ENCODE data around the gene ZMIZ1. TPM values are rescaled to one million over a fixed set of nuclear protein-coding genes. Genes with fewer than 3 reads are reported as not detected.

Gene ZMIZ1
- total RNA-seq, 1 donor from 2014 or later: 80.4 TPM

DNA sequence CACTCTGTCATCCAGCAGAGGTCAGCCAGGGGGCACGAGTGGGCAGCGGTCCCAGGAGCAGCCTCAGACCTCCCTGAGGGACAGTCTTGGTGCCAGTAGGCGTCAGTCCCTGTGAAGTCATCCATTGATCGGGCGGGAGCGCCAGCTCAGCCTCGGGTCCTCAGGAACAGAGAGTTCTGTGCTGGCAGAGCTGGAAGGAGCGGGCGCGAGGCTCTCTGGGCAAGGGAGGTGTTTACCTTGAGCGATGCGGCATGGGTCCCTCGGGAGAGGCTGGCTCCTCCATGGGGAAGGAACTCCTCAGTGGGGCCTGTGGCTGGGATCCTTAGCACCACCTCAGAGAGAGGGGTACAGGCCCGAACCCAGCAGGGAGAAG lies 177.4 kb downstream of the ZMIZ1 start:
- Mint-ChIP-seq H3K36me3 (ENCODE audit: low read depth) (peaks cover 33% of the 10 kb centered on the region), H3K27ac (peak overlapping the region; percentile 95), H3K9me3 (no peaks in the 10 kb centered on the region), H3K4me1 (ENCODE audit: low read depth) (peaks cover 70% of the 10 kb centered on the region), H3K4me3 (ENCODE audit: low read depth) (peak overlapping the region; percentile 94), H3K27me3 (ENCODE audit: low read depth) (no peaks in the 10 kb centered on the region)
- DNase-seq (ENCODE audit: low spot score): no peak
- intact Hi-C loops (cut with micrococcal nuclease): loop anchor here (5.0 kb wide), 2 partner anchors 109 to 179 kb away; partner anchors contain the start of gene ZMIZ1

DNA sequence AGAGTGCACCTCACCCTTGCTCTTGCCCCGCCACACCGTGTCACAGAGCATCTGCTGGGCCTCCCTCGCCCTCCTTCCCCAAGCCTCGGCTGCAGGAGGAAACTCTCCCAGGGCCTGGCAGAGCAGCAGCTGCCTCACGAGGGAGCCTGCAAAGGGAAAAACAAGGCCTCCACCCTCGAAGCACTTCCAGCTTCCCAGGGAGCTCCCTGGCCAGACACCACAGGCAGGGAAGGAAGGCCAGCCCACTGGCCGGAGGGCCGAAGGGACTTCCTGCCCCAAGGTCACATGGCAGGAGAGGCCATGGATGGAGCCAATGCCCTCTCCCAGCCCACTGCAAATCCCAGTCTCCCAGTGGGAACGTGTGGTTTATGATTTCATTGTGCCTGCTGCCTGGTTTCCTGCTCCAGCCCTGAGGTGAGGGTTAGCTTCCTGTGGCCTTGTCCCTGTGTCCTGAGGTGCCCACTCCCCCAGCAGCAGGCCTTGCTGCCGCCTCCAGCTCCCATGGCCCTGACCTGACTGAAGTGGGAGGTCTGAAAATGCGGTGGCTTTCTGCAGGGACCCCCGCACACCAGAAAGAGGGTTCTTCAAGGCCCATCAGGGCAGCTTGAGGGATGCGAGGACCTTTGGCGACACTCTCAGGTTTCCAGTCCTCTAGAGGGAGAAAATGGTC lies 178.0 kb downstream of the ZMIZ1 start:
- peak overlapping the region; percentile 92 for H3K27ac Mint-ChIP-seq
- intact Hi-C loops (cut with micrococcal nuclease): loop anchor here (1.0 to 5.0 kb wide), 4 partner anchors 39 to 199 kb away; partner anchors contain the start of genes ZCCHC24 and ZMIZ1
- H3K9me3 Mint-ChIP-seq: no peaks in the 10 kb centered on the region
- peaks cover 69% of the 10 kb centered on the region for H3K4me1 Mint-ChIP-seq (ENCODE audit: low read depth)
- H3K27me3 Mint-ChIP-seq (ENCODE audit: low read depth): no peaks in the 10 kb centered on the region
- no peak for DNase-seq (ENCODE audit: low spot score)
- peak overlapping the region; percentile 53 for H3K4me3 Mint-ChIP-seq (ENCODE audit: low read depth)
- peaks cover 33% of the 10 kb centered on the region for H3K36me3 Mint-ChIP-seq (ENCODE audit: low read depth)

DNA sequence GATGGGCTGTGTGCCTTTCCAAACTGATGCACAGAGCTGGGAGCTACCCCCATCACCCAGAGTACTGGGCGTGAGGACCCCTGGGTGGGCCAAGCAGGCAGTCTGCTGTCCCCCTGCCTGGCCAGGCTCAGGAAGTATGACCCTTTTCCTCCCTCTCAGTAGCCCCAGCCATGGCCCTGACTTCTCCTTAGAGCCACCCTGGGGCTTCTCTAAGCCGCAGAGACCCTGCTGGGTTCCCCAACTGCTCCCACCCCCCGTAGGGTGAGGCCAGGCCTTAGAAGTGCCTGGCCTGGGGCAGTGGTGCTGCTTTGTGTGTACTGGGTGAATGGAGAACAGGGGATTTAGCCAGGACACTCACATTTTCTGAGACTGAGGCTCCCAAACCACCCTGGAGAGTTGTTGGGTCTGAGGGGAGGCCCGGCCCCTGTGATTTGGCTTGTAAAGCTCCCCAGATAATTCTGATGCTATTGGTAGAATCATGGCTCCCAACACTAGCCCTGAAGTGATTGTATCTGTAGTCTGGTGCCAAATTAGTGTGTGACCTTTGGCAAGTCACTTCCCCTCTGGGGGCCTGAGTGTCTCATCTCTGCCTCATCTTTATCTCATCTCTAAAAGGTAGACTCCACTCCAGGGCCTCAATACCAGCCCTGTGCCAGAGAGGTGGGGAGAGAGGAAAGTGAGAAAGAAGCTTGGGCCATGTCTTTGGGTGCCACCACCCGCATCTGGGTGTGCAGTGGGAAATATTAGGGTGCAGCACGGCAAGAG lies 178.8 kb downstream of the ZMIZ1 start:
- intact Hi-C loops (cut with micrococcal nuclease): loop anchor here (1.0 to 5.0 kb wide), 5 partner anchors 19 to 198 kb away; partner anchors contain the start of genes ZCCHC24 and ZMIZ1
- DNase-seq (ENCODE audit: low spot score): no peak
- Mint-ChIP-seq H3K9me3 (no peaks in the 10 kb centered on the region), H3K4me1 (ENCODE audit: low read depth) (peaks cover 67% of the 10 kb centered on the region), H3K4me3 (ENCODE audit: low read depth) (peak overlapping the region; percentile 78), H3K36me3 (ENCODE audit: low read depth) (peaks cover 33% of the 10 kb centered on the region), H3K27ac (peak overlapping the region; percentile 92), H3K27me3 (ENCODE audit: low read depth) (no peaks in the 10 kb centered on the region)

DNA sequence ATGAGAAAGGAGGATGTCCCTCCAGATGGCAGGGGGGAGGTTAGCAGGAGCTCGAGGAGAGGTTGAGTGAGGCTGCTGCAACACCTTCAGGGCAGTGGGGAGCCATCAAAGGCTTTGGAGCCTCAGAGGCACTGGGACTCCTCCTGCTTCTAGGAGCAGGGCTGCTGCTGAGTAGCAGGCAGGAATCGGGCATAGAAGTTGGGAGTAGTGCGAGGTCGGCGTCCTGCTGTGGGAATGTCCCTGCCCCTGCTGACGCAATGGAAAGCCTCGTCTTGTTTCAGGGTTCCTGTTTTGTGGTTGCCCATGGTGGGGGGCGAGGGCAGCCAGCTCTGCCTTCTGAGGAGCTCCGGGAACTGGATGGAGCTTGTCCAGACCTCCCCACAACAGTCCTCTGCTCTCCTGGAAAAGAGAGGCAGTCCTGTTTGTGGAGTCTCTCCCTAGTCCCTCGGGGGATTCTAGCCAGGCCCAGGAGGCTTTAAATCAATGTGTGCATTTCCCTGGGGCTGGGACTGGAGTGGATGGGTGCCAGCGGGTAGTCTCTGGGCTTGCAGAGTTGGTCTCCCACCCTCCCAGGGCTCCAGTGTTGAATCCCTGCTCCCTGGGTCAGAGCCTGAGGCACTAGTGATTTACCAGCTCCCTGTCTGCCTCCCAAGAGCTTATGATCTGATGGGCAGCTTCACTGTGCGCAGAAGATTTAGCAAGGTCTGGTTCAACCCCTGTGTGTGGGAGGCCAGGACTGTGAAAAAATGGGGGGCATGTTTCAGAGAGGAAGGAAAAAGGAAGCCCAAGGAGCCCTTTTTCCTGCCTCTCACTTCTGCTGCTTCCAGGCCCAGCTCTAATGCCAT lies 179.8 kb downstream of the ZMIZ1 start:
- peaks cover 67% of the 10 kb centered on the region for H3K4me1 Mint-ChIP-seq (ENCODE audit: low read depth)
- H3K9me3 Mint-ChIP-seq: no peaks in the 10 kb centered on the region

DNA sequence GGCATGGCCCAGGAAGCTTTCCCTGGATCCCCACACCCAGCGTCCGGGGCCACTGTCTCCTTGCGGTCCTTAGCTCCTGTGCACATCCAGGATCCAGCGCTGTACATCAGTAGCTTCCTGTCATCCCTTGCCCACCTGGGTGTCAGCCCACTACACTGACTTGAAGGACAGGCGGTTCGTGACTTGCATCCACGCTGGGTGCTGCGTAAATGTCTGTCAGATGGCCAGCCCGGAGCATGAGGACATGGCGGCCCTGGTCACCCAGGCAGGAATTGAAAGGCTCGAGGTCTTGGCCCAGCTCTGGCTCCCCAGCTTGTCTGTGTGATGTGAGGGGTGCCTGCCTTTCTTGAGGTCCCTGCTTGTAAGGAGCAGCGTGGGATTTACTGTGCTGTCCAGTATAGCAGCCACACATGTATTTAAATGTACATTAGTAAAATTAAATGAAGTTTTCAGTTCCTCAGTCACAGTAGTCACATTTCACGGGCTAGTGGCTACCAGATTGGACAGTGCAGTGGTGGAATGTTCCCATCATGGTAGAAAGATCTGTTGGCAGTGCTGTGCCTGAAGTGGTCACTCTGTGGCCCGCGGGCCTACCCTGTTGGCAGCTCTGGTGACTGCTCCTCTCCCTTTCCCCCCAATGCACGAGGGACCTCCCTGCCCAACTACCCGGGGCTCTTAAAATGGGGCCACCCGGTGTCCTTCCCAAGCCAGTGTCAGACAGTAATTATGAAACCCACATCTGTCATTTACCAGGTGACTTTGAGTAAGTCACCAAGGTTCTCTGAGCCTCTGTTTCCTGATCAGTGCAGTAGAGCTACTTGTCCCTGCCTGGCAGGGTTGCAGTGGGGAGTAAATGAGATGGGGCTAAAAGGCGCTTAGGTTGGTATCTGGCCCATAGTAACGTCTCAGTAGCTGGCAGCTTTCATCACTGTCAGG lies 180.7 kb downstream of the ZMIZ1 start:
- Mint-ChIP-seq H3K9me3 (no peaks in the 10 kb centered on the region), H3K4me3 (ENCODE audit: low read depth) (peak overlapping the region; percentile 43), H3K27me3 (ENCODE audit: low read depth) (no peaks in the 10 kb centered on the region), H3K27ac (peak overlapping the region; percentile 81), H3K4me1 (ENCODE audit: low read depth) (peaks cover 62% of the 10 kb centered on the region), H3K36me3 (ENCODE audit: low read depth) (peaks cover 25% of the 10 kb centered on the region)
- no peak for DNase-seq (ENCODE audit: low spot score)
- intact Hi-C loops (cut with micrococcal nuclease): loop anchor here (5.0 kb wide), 2 partner anchors 112 to 182 kb away; partner anchors contain the start of gene ZMIZ1

More for the DNA sequence above, 179.8 kb downstream of the ZMIZ1 start:
- Mint-ChIP-seq H3K4me3 (ENCODE audit: low read depth) (peak overlapping the region; percentile 78), H3K36me3 (ENCODE audit: low read depth) (peaks cover 33% of the 10 kb centered on the region), H3K27me3 (ENCODE audit: low read depth) (no peaks in the 10 kb centered on the region), H3K27ac (peak overlapping the region; percentile 92)
- no peak for DNase-seq (ENCODE audit: low spot score)
- intact Hi-C loops (cut with micrococcal nuclease): loop anchor here (1.0 to 5.0 kb wide), 3 partner anchors 18 to 181 kb away; partner anchors contain the start of gene ZMIZ1

DNA sequence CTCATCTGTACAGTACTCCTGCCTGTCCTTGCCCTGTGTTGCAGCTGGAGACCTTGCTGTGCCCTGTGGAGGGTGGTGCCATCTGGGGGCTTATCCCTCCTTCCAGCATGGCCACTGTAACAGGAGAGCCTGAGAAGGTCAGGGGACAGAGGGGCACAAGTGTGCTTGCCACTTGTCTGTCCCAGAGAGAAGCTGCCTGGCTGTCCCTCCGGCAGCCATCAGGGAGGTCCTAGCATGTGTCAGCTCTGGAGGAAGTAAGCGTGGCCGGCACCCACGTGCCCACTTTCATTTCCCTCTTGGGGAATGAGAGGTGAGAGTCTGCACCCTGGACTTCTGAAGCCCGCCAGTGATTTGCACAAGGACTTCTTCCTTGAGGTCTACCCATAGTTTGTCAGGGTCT lies 181.5 kb downstream of the ZMIZ1 start:
- no peaks in the 10 kb centered on the region for H3K27me3 Mint-ChIP-seq (ENCODE audit: low read depth)
- intact Hi-C loops (cut with micrococcal nuclease): no loop called here
- peak overlapping the region; percentile 57 for H3K27ac Mint-ChIP-seq
- peaks cover 17% of the 10 kb centered on the region for H3K36me3 Mint-ChIP-seq (ENCODE audit: low read depth)
- peak overlapping the region; percentile 10 for H3K4me3 Mint-ChIP-seq (ENCODE audit: low read depth)
- H3K9me3 Mint-ChIP-seq: no peaks in the 10 kb centered on the region
- peaks cover 54% of the 10 kb centered on the region for H3K4me1 Mint-ChIP-seq (ENCODE audit: low read depth)
- DNase-seq (ENCODE audit: low spot score): no peak

DNA sequence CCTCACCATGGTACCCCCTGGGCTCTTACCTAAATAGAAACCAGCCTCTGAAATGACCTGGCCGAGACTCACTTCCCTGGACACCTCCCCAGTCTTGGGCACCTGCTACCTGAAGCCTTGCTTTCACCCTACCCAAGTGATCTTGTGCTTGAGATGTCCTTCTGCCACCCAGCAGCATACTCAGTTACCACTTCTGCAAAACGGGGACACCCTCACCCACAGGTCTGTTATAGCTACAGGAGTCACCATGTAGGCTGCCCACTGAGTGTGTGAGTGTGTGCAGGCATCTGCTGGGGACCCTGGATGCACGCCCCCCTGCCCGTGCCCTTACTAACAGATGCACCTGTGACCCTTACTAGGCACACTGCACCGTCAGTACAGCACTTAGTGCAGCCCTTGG lies 183.7 kb downstream of the ZMIZ1 start:
- intact Hi-C loops (cut with micrococcal nuclease): no loop called here
- Mint-ChIP-seq H3K4me1 (ENCODE audit: low read depth) (peaks cover 44% of the 10 kb centered on the region), H3K4me3 (ENCODE audit: low read depth) (no peak overlapping the region), H3K27me3 (ENCODE audit: low read depth) (no peaks in the 10 kb centered on the region), H3K9me3 (no peaks in the 10 kb centered on the region), H3K36me3 (ENCODE audit: low read depth) (peaks cover 3% of the 10 kb centered on the region), H3K27ac (no peak overlapping the region)
- no peak for DNase-seq (ENCODE audit: low spot score)

DNA sequence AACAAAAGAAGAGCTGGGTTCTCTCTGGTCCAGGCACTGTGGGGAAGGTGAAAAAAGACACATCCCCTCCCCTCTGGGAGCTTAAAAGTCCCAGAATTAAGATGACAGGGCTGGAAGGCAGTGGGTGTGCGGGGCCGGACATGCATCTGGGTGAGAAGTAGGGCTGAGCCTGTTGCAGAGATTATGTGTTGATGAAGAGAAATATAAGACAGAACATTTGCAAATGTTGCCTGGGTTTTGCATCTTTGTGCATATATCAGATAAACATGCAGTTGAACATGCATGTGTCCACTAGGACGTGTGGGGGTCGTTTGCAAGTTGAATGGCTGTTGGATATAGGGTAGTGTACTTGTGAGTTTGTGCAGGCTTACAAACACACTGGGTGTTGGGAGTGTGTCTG lies 184.2 kb downstream of the ZMIZ1 start:
- Mint-ChIP-seq H3K27ac (no peak overlapping the region), H3K4me1 (ENCODE audit: low read depth) (peaks cover 41% of the 10 kb centered on the region), H3K36me3 (ENCODE audit: low read depth) (peaks cover under 1% of the 10 kb centered on the region), H3K4me3 (ENCODE audit: low read depth) (no peak overlapping the region), H3K9me3 (no peaks in the 10 kb centered on the region), H3K27me3 (ENCODE audit: low read depth) (no peaks in the 10 kb centered on the region)
- intact Hi-C loops (cut with micrococcal nuclease): no loop called here
- no peak for DNase-seq (ENCODE audit: low spot score)

DNA sequence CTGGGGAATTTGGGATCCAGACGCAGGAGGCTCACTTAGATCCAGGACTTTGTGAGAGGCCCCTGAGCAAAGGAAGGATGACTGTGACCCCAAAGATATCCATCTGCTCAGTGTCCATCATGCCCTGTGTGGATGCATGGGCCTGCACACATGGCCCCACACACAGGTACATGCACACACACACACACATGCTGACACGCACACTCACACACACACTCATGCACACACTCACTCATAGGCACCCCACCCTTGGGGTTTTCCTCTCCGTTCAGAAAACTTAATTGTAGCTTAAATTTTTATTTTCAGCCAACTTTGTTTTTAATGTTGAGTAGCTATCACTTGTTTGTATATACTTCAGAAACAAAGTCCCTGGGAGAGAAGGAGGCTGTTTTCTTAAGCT lies 184.9 kb downstream of the ZMIZ1 start:
- no peaks in the 10 kb centered on the region for H3K36me3 Mint-ChIP-seq (ENCODE audit: low read depth)
- no peaks in the 10 kb centered on the region for H3K9me3 Mint-ChIP-seq
- H3K27me3 Mint-ChIP-seq (ENCODE audit: low read depth): no peaks in the 10 kb centered on the region
- peaks cover 39% of the 10 kb centered on the region for H3K4me1 Mint-ChIP-seq (ENCODE audit: low read depth)
- H3K27ac Mint-ChIP-seq: no peak overlapping the region
- H3K4me3 Mint-ChIP-seq (ENCODE audit: low read depth): no peak overlapping the region
- DNase-seq (ENCODE audit: low spot score): no peak
- intact Hi-C loops (cut with micrococcal nuclease): no loop called here

DNA sequence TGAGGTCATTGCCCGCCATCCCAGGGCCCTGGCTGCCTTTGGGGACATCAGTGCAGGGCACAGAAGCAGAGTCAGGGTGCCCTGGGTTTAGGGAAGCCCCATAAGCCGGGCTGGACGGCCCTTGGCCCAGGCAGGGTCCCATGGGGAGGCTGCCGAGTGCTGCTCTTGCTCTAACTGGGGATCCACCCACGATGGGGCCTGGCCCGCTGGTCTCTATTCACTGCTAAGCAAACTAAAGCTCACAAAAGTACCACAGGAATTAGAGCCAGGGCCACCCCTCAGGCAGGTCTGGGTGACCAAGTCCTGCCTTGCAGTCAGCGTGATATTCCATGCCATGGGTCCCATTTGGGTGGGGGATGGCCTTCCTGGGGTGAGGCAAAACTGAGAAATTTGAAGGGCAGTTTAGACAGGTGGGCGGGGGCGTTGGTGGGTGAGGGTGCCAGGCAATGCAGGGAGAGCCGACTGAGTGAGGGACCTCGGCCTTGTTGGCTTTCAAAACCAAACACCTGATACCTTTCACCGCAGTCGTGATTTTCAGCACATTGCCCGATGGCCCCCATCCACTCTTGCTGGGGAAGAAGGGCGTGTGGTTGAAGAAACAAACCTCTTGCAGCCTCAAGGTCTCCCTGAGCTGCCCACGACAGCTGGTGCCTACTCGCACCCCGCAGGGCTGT lies 185.7 kb downstream of the ZMIZ1 start:
- Mint-ChIP-seq H3K9me3 (no peaks in the 10 kb centered on the region), H3K36me3 (ENCODE audit: low read depth) (no peaks in the 10 kb centered on the region), H3K27me3 (ENCODE audit: low read depth) (no peaks in the 10 kb centered on the region), H3K27ac (no peak overlapping the region), H3K4me3 (ENCODE audit: low read depth) (no peak overlapping the region), H3K4me1 (ENCODE audit: low read depth) (peaks cover 38% of the 10 kb centered on the region)
- intact Hi-C loops (cut with micrococcal nuclease): no loop called here
- no peak for DNase-seq (ENCODE audit: low spot score)

DNA sequence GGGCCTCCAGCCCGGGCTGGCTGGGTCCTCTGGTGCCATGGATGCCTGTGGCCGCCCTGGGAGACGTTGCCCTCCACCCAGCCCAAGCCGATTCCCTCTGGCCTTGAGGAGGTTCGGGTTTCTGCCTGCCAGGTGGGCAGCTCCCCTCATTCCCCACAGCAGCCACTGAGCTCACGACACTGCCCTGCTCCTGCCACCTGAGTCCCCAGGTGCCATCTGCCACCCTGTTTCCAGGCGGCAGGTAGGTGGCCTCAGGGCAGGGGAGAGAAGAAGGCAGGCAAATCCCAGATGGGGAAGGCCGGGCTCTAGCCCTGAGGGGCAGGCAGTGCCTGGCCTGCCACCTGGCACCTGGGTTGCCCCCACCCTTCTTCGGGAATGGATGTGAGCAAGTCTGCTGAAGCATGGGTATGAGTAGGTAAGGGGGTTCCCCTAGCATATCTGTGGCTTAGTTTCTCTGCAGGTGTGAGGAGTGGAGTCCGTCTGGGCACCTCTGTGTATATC lies 186.3 kb downstream of the ZMIZ1 start:
- intact Hi-C loops (cut with micrococcal nuclease): no loop called here
- DNase-seq (ENCODE audit: low spot score): no peak
- Mint-ChIP-seq H3K27me3 (ENCODE audit: low read depth) (no peaks in the 10 kb centered on the region), H3K4me3 (ENCODE audit: low read depth) (no peak overlapping the region), H3K27ac (no peak overlapping the region), H3K36me3 (ENCODE audit: low read depth) (no peaks in the 10 kb centered on the region), H3K9me3 (no peaks in the 10 kb centered on the region), H3K4me1 (ENCODE audit: low read depth) (peaks cover 36% of the 10 kb centered on the region)
